HG02759 (cell line): ENCODE results near the gene PCP4L1.
"Not testable (repeated sequence)": the region's sequence is repeated elsewhere in the genome, so short reads cannot be mapped to it uniquely, and the experiment has no call there.

Experiments used
- ATAC-seq: cut with Tn5 transposase; IDR thresholded peaks from one replicate; pipeline ENCODE4 v1.9.1; 2021; ENCODE audit warnings: mild to moderate bottlenecking, moderate library complexity; ENCODE audit not compliant: unreplicated experiment

The PCP4L1 gene

GRCh38 chr1:161313554-161314200 lies 55.1 kb downstream of the PCP4L1 start:
- no peak for ATAC-seq

- ATAC-seq: peak; percentile 99
These were observed 55.8 kb downstream of the PCP4L1 start, which contains the start of gene SDHC for GRCh38 chr1:161314201-161314981. SDHC (plus strand) TSS chr1:161314381; CDS start chr1:161314406, 25 bp downstream.

GRCh38 chr1:161315841-161316674 lies 57.5 kb downstream of the PCP4L1 start:
- not testable (repeated sequence) for ATAC-seq

- ATAC-seq: no peak
These were observed 65.5 kb downstream of the PCP4L1 start for GRCh38 chr1:161324020-161324419.

- no peak for ATAC-seq
These were observed 71.8 kb downstream of the PCP4L1 start for GRCh38 chr1:161330346-161330745.

GRCh38 chr1:161333166-161333565 lies 74.6 kb downstream of the PCP4L1 start:
- ATAC-seq: no peak
